SK-N-MC (cell line): Measurements from ENCODE around the gene FBXO11.

Experiments
- EZH2 ChIP-seq: fragments of 200-600 bp; sonication (generic); IDR thresholded peaks from one replicate; pipeline ENCODE4 v1.6.1; 2017; ENCODE audit warnings: antibody characterized with exemption
- FOXP2 ChIP-seq: optimal IDR thresholded peaks from 2 replicates; pipeline ENCODE3; 2011; ENCODE audit warnings: mild to moderate bottlenecking, moderate library complexity; ENCODE audit not compliant: insufficient read depth; ENCODE audit errors: extremely low read length, control extremely low read depth

DNA sequence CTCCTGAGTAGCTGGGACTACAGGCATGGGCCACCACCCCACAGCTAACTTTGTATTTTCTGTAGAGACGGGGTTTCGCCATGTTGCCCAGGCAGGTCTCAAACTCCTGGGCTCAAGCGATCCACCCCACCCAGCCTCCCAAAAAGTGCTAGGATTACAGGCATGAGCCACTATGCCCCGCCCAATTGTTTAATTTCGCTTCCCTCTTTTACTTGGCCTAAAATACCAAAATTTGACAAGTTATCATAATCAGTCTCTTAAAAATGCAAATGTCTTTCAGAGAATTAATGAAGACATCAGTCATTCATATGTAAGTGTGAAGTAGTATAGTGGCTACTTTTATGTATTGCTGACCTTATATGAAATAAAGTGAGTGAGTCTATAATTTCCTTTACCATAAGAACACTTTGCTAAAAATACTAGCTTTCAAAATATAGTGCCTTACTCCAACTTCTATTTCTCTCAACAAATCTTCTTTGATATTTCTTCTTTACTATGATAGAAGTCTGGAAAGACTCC, 9.8 kb downstream of the FBXO11 start:
- TF ChIP-seq EZH2: no peak
- TF ChIP-seq FOXP2: no peak
